ENCODE data around the gene ZNF507. TPM values are rescaled to one million over a fixed set of nuclear protein-coding genes. Genes with fewer than 3 reads are reported as not detected.
A peak's percentile ranks its signal among the peaks of the same experiment; 100 is the strongest.

The ZNF507 gene
- total RNA-seq, 1 donor from 2014 or later: 22.2 TPM

DNA sequence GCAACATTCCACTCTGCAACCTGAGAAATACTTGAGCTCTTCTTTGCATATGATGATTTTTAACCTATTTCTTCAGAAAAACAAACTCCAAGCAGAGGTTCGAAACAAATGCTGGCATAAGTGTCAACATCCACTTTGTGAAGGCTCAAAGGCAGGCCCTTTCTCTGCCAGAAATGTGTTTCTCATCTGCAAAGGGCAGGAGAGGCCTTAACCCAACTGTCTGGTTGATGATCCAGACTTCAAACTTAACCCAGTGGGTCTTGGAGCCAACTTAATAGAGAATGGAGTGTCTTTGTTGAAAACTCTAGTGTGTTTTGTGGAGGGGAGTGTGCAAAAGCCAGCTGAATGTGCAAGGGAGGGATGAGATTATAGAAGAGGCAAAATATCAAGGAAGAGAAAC, 28.3 kb upstream of the ZNF507 start:
- H3K4me3 Mint-ChIP-seq (ENCODE audit: unreplicated experiment): no peak overlapping the region
- no peaks in the 10 kb centered on the region for H3K9me3 Mint-ChIP-seq (ENCODE audit: unreplicated experiment)
- H3K4me1 Mint-ChIP-seq (ENCODE audit: unreplicated experiment): no peaks in the 10 kb centered on the region
- TF ChIP-seq, protein P1, sequence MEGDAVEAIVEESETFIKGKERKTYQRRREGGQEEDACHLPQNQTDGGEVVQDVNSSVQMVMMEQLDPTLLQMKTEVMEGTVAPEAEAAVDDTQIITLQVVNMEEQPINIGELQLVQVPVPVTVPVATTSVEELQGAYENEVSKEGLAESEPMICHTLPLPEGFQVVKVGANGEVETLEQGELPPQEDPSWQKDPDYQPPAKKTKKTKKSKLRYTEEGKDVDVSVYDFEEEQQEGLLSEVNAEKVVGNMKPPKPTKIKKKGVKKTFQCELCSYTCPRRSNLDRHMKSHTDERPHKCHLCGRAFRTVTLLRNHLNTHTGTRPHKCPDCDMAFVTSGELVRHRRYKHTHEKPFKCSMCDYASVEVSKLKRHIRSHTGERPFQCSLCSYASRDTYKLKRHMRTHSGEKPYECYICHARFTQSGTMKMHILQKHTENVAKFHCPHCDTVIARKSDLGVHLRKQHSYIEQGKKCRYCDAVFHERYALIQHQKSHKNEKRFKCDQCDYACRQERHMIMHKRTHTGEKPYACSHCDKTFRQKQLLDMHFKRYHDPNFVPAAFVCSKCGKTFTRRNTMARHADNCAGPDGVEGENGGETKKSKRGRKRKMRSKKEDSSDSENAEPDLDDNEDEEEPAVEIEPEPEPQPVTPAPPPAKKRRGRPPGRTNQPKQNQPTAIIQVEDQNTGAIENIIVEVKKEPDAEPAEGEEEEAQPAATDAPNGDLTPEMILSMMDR (IDR thresholded peaks at IDR 0.05; ENCODE audit: unreplicated experiment): no peak
- H3K36me3 Mint-ChIP-seq (ENCODE audit: low read depth, unreplicated experiment): no peaks in the 10 kb centered on the region
- no peak overlapping the region for H3K27ac Mint-ChIP-seq (ENCODE audit: unreplicated experiment)
- no peaks in the 10 kb centered on the region for H3K27me3 Mint-ChIP-seq (ENCODE audit: unreplicated experiment)
- no peak for DNase-seq (ENCODE audit: low spot score)

DNA sequence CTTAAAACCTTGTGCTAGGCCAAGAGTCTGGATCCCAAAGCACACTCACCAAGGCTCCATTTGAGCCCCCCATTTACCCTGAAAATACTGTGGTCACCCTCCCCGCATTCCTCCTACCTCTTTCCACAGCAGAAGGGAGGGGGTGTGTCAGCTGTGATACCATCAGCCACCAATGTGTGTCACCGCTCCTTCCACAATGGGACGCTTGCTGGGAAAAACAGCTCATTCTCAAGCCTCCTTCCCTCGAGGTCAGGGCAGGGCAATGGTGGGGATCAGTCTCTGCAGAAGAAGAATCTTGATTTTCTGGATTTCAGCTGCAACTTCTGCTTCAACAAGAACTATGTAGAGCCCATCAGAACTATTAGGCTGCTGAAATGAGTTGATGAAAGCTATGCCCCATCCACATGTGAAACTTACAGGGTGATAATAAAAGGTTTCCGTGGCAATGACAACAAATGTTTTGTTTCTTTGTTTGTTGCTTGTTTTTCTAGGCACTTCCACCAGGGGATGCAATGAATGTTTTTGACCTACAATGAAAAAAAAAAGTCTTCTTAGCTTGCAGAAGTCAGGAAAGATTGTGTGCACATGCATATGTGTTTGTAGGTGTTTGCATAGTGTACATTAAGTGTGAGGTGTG, 26.4 kb upstream of the ZNF507 start:
- TF ChIP-seq, protein P1 (IDR thresholded peaks at IDR 0.05; ENCODE audit: unreplicated experiment): no peak
- Mint-ChIP-seq H3K4me3 (ENCODE audit: unreplicated experiment) (no peak overlapping the region), H3K4me1 (ENCODE audit: unreplicated experiment) (no peaks in the 10 kb centered on the region), H3K36me3 (ENCODE audit: low read depth, unreplicated experiment) (no peaks in the 10 kb centered on the region), H3K9me3 (ENCODE audit: unreplicated experiment) (no peaks in the 10 kb centered on the region), H3K27ac (ENCODE audit: unreplicated experiment) (peak overlapping the region; percentile 12), H3K27me3 (ENCODE audit: unreplicated experiment) (no peaks in the 10 kb centered on the region)
- peak; percentile 53 for DNase-seq (ENCODE audit: low spot score)

DNA sequence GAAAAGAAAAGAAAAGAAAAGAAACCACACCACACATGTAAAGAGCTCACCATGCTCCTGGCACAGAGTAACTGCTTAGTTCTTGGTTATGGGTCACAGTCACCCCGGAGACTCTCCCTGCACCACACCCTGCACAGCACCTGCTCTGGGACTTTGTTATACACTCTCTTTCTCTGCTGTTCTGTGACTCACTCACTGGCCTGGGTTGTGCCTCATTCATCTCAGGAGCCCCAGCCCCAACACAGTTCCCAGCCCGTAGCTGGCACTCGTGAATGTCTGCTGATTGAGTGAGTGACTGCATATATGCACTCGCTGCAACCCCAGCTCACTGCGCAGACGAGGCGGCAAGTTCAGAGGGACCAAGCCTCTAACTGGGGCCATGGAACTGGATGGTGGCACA, 22.9 kb upstream of the ZNF507 start:
- TF ChIP-seq, protein P1 (IDR thresholded peaks at IDR 0.05; ENCODE audit: unreplicated experiment): no peak
- no peak overlapping the region for H3K4me3 Mint-ChIP-seq (ENCODE audit: unreplicated experiment)
- H3K9me3 Mint-ChIP-seq (ENCODE audit: unreplicated experiment): no peaks in the 10 kb centered on the region
- DNase-seq (ENCODE audit: low spot score): no peak
- no peaks in the 10 kb centered on the region for H3K4me1 Mint-ChIP-seq (ENCODE audit: unreplicated experiment)
- H3K27ac Mint-ChIP-seq (ENCODE audit: unreplicated experiment): no peak overlapping the region
- no peaks in the 10 kb centered on the region for H3K36me3 Mint-ChIP-seq (ENCODE audit: low read depth, unreplicated experiment)
- H3K27me3 Mint-ChIP-seq (ENCODE audit: unreplicated experiment): no peaks in the 10 kb centered on the region

GRCh38 chr19:32324631-32325285, 20.7 kb upstream of the ZNF507 start:
- no peak overlapping the region for H3K4me3 Mint-ChIP-seq (ENCODE audit: unreplicated experiment)
- H3K27me3 Mint-ChIP-seq (ENCODE audit: unreplicated experiment): no peaks in the 10 kb centered on the region
- no peaks in the 10 kb centered on the region for H3K36me3 Mint-ChIP-seq (ENCODE audit: low read depth, unreplicated experiment)
- no peaks in the 10 kb centered on the region for H3K4me1 Mint-ChIP-seq (ENCODE audit: unreplicated experiment)
- no peaks in the 10 kb centered on the region for H3K9me3 Mint-ChIP-seq (ENCODE audit: unreplicated experiment)
- DNase-seq (ENCODE audit: low spot score): no peak
- H3K27ac Mint-ChIP-seq (ENCODE audit: unreplicated experiment): no peak overlapping the region
- TF ChIP-seq, protein P1 (IDR thresholded peaks at IDR 0.05; ENCODE audit: unreplicated experiment): no peak

- TF ChIP-seq, protein P1 (IDR thresholded peaks at IDR 0.05; ENCODE audit: unreplicated experiment): no peak
- Mint-ChIP-seq H3K27me3 (ENCODE audit: unreplicated experiment) (no peaks in the 10 kb centered on the region), H3K4me1 (ENCODE audit: unreplicated experiment) (no peaks in the 10 kb centered on the region), H3K27ac (ENCODE audit: unreplicated experiment) (no peak overlapping the region), H3K36me3 (ENCODE audit: low read depth, unreplicated experiment) (no peaks in the 10 kb centered on the region), H3K4me3 (ENCODE audit: unreplicated experiment) (peak overlapping the region; percentile 38), H3K9me3 (ENCODE audit: unreplicated experiment) (no peaks in the 10 kb centered on the region)
- DNase-seq (ENCODE audit: low spot score): no peak
These were observed 15.1 kb upstream of the ZNF507 start for GRCh38 chr19:32330213-32330857.

All from endothelial cell (in vitro differentiated cells).